ENCODE results near the gene TNFSF10.

DNA sequence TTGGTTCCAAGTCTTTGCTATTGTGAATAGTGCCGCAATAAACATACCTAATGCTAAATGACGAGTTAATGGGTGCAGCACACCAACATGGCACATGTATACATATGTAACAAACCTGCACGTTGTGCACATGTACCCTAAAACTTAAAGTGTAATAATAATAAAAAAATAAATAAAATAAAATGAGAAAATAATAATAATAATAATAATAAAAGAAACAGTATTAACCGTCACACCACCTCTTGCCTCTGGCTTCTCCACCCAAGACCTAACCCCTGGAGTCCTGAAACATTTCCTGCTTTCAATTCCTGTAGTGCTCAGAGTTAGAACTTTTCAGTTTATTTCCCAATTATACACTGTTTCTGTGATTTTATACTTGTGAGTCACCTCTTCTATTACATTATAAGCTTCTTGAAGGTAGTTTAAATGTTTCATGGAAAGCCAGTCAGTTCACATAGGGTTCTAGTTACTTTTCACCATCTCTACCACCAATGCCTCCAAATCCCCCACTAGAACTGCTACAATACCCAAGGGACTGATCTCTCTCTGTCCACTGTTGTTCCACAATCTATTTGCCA, 56.6 kb downstream of the TNFSF10 start:
- TF ChIP-seq, protein P1, sequence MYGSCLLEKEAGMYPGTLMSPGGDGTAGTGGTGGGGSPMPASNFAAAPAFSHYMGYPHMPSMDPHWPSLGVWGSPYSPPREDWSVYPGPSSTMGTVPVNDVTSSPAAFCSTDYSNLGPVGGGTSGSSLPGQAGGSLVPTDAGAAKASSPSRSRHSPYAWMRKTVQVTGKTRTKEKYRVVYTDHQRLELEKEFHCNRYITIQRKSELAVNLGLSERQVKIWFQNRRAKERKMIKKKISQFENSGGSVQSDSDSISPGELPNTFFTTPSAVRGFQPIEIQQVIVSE (CRISPR knock-in tag; IDR thresholded peaks at IDR 0.05; ENCODE audit: borderline replicate concordance) = no peak
- TF ChIP-seq, protein P2, sequence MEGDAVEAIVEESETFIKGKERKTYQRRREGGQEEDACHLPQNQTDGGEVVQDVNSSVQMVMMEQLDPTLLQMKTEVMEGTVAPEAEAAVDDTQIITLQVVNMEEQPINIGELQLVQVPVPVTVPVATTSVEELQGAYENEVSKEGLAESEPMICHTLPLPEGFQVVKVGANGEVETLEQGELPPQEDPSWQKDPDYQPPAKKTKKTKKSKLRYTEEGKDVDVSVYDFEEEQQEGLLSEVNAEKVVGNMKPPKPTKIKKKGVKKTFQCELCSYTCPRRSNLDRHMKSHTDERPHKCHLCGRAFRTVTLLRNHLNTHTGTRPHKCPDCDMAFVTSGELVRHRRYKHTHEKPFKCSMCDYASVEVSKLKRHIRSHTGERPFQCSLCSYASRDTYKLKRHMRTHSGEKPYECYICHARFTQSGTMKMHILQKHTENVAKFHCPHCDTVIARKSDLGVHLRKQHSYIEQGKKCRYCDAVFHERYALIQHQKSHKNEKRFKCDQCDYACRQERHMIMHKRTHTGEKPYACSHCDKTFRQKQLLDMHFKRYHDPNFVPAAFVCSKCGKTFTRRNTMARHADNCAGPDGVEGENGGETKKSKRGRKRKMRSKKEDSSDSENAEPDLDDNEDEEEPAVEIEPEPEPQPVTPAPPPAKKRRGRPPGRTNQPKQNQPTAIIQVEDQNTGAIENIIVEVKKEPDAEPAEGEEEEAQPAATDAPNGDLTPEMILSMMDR (IDR thresholded peaks at IDR 0.05) = no peak
- no peak for TF ChIP-seq IRF2 (CRISPR knock-in tag; IDR thresholded peaks at IDR 0.05; ENCODE audit: borderline replicate concordance, low read depth)
- TF ChIP-seq, protein P3, sequence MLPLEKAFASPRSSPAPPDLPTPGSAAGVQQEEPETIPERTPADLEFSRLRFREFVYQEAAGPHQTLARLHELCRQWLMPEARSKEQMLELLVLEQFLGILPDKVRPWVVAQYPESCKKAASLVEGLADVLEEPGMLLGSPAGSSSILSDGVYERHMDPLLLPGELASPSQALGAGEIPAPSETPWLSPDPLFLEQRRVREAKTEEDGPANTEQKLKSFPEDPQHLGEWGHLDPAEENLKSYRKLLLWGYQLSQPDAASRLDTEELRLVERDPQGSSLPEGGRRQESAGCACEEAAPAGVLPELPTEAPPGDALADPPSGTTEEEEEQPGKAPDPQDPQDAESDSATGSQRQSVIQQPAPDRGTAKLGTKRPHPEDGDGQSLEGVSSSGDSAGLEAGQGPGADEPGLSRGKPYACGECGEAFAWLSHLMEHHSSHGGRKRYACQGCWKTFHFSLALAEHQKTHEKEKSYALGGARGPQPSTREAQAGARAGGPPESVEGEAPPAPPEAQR (CRISPR knock-in tag; IDR thresholded peaks at IDR 0.05) = no peak
- TF ChIP-seq, protein P4, sequence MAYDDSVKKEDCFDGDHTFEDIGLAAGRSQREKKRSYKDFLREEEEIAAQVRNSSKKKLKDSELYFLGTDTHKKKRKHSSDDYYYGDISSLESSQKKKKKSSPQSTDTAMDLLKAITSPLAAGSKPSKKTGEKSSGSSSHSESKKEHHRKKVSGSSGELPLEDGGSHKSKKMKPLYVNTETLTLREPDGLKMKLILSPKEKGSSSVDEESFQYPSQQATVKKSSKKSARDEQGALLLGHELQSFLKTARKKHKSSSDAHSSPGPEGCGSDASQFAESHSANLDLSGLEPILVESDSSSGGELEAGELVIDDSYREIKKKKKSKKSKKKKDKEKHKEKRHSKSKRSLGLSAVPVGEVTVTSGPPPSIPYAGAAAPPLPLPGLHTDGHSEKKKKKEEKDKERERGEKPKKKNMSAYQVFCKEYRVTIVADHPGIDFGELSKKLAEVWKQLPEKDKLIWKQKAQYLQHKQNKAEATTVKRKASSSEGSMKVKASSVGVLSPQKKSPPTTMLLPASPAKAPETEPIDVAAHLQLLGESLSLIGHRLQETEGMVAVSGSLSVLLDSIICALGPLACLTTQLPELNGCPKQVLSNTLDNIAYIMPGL (CRISPR knock-in tag; IDR thresholded peaks at IDR 0.05) = no peak
- TF ChIP-seq ELF4 (CRISPR knock-in tag; IDR thresholded peaks at IDR 0.05; ENCODE audit: low read depth) = no peak

Data from WTC11 (cell line).